RPMI8226 (cell line): ENCODE measurements around the gene CHD8.
A peak's percentile ranks its signal among the peaks of the same experiment; 100 is the strongest.

Experiments
- DNase-seq: peaks from one replicate; pipeline ENCODE4 v3.0.0-alpha.2; 2015

The CHD8 gene

DNA sequence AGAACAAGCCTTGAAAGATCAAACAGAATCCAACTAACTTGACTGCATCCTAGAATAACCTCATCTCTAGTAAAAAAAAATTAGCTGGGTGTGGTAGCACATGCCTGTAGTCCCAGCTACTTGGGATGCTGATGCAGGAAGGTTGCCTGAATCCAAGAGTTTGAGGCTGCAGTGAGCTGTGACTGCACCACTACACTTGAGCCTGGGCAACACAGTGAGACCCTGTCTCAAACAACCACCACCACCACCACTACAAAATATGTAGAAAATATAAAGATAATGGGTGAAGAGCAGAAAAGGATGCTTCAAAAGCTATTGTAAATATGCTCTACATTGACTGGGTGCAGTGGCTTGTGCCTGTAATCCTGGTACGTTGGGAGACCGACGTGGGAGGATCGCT is 99.4 kb downstream of the CHD8 start:
- no peak for DNase-seq

- DNase-seq: peak; percentile 51
Measured at GRCh38 chr14:21352587-21352986, 103.3 kb downstream of the CHD8 start.

- no peak for DNase-seq
Measured at GRCh38 chr14:21350539-21350938, 105.4 kb downstream of the CHD8 start.

GRCh38 chr14:21347201-21347600 is 108.7 kb downstream of the CHD8 start:
- no peak for DNase-seq

- DNase-seq: no peak
Measured at GRCh38 chr14:21346532-21347135, 109.3 kb downstream of the CHD8 start.

- DNase-seq: no peak
Measured at GRCh38 chr14:21343035-21343794, 112.7 kb downstream of the CHD8 start.
